Natural killer cell (primary cell): Measurements from ENCODE around the gene SLC23A2. TPM values are rescaled to one million over a fixed set of nuclear protein-coding genes. Genes with fewer than 3 reads are reported as not detected.
A peak's percentile ranks its signal among the peaks of the same experiment; 100 is the strongest.

ENCODE experiments used
- ATAC-seq, 3 donors: fragments of 150-1000 bp in 2 of 3; fragments of 200-7000 bp in 1 of 3; cut with Tn5 transposase; 1 replicate in 1 of 3; 2 replicates in 2 of 3; pipeline ENCODE4 v1.10.0; 2021; ENCODE audit warnings: mild to moderate bottlenecking in 2 of 3, moderate library complexity in 2 of 3
- DNase-seq, 2 donors: peaks; one replicate each; pipeline versions ENCODE4 v3.0.0 to v3.0.0-alpha.2; 2013 to 2021; ENCODE audit warnings: mixed read lengths in 1 of 2
- H3K27ac ChIP-seq: one replicate; pipeline ENCODE4 v1.5.1; 2013; ENCODE audit warnings: mild to moderate bottlenecking, low read length
- H3K27me3 ChIP-seq: one replicate; pipeline ENCODE4 v1.6.1; 2013; ENCODE audit warnings: low read length; ENCODE audit not compliant: control insufficient read depth, insufficient read depth
- H3K36me3 ChIP-seq: one replicate; pipeline ENCODE4 v1.6.1; 2013; ENCODE audit warnings: low read length; ENCODE audit not compliant: control insufficient read depth, insufficient read depth
- H3K4me1 ChIP-seq: one replicate; pipeline ENCODE4 v1.6.1; 2013; ENCODE audit warnings: low read length; ENCODE audit not compliant: control insufficient read depth, insufficient read depth
- H3K4me3 ChIP-seq: one replicate; pipeline ENCODE4 v1.5.1; 2013; ENCODE audit warnings: low read length
- H3K9me3 ChIP-seq: one replicate; pipeline ENCODE4 v1.6.1; 2013; ENCODE audit warnings: low read length; ENCODE audit not compliant: control insufficient read depth, insufficient read depth
- H3K27ac Mint-ChIP-seq, 2 donors: one replicate each; pipeline ENCODE4 v1.8.0; 2022; ENCODE audit warnings: mild to moderate bottlenecking in 2 of 2, mixed read lengths in 2 of 2, moderate library complexity in 1 of 2
- H3K27me3 Mint-ChIP-seq, 2 donors: one replicate each; pipeline ENCODE4 v1.8.0; 2022; ENCODE audit warnings: low read depth in 2 of 2, mixed read lengths in 2 of 2
- H3K36me3 Mint-ChIP-seq: one replicate; pipeline ENCODE4 v1.8.0; 2022; ENCODE audit warnings: mixed read lengths
- H3K4me1 Mint-ChIP-seq, 2 donors: one replicate each; pipeline ENCODE4 v1.8.0; 2022; ENCODE audit warnings: mixed read lengths in 2 of 2
- H3K4me3 Mint-ChIP-seq: one replicate; pipeline ENCODE4 v1.8.0; 2022; ENCODE audit warnings: mild to moderate bottlenecking, moderate library complexity, mixed read lengths
- H3K9me3 Mint-ChIP-seq, 2 donors: one replicate each; pipeline ENCODE4 v1.8.0; 2022; ENCODE audit warnings: mixed read lengths in 2 of 2
- CTCF ChIP-seq: fragments of 200-600 bp; IDR thresholded peaks from one replicate; pipeline ENCODE4 v1.8.0; 2022; ENCODE audit warnings: antibody characterized with exemption
- WGBS: methylation state at CpG from one replicate; pipeline ENCODE4 v1.1.7; 2013; ENCODE audit warnings: missing lambda C conversion rate; ENCODE audit not compliant: insufficient coverage; 5-methylcytosine and 5-hydroxymethylcytosine counted together
- intact Hi-C: fragments of 100-400 bp; cut with micrococcal nuclease; formaldehyde crosslinking; loops from one replicate; pipeline ENCODE4 v1.14.2; 2022
- total RNA-seq, 4 donors: library from RNA; stranded (reverse); fragments of 120-200 nt in 1 of 4; gene quantifications; one replicate each; pipeline versions ENCODE4 v1.2.3 to v1.2.4, GENCODE V29; 2013 to 2022

Gene SLC23A2
- total RNA-seq, 3 donors from 2014 or later (not counting 1 experiment from before 2014, with no cell fraction given), result 21.8 to 31.5 (median 26.0) TPM

DNA sequence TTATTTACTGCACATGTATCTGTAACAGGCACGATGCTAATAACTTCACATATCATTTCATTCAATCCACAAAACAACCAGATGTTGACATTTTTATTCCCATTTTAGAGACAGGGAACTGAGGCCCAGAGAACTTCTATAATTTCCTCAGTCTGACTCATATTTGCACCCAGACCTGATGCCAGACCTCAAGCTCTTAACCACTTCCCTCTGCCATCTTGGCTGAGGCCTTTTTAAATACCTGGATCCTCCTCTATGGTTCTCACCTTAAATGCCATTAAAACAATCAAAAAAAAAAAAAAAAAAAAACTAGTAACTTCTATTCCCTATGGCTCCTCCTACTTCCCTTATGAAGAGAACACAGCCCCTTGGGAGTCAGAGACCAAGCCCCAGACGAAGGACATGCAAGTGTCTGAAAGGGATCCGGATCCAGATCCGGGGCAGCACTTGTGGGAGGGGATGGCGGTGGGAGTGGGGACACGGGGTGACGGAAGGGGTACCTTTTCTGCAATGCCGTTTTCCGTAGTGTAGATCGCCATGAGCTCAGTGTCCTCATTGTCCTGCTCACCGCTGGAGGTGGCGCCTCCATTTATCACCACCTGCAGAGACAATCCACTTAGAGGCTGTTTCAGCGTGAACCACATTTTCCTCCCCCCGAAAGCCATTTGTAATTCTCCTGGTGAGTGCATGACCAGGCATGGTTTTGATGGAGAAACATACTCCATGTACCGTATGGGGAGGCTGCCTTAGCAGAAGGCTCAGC lies 88.7 kb downstream of the SLC23A2 start:
- H3K4me3 ChIP-seq, result no peak overlapping the region
- TF ChIP-seq CTCF, result no peak
- intact Hi-C loops, result no loop called here
- peak in 2 of 3 donors; percentile 42 to 57 for ATAC-seq
- Mint-ChIP-seq H3K9me3 (no peaks in the 10 kb centered on the region), H3K4me1 (peaks cover 17 to 23% of the 10 kb centered on the region in 2 donors), H3K27me3 (no peaks in the 10 kb centered on the region), H3K4me3 (no peak overlapping the region), H3K27ac (peak overlapping the region; percentile 21 to 72), H3K36me3 (no peaks in the 10 kb centered on the region)
- peaks cover 6% of the 10 kb centered on the region for H3K4me1 ChIP-seq
- H3K36me3 ChIP-seq, result peaks cover 5% of the 10 kb centered on the region
- H3K27me3 ChIP-seq, result no peaks in the 10 kb centered on the region
- no peaks in the 10 kb centered on the region for H3K9me3 ChIP-seq
- 97% methylated on average over 15 of the region's 15 CpGs for WGBS
- no peak for DNase-seq
- H3K27ac ChIP-seq, result no peak overlapping the region

- H3K4me1 Mint-ChIP-seq, result peaks cover 11 to 14% of the 10 kb centered on the region in 2 donors
- no peaks in the 10 kb centered on the region for H3K9me3 Mint-ChIP-seq
- TF ChIP-seq CTCF, result no peak
- intact Hi-C loops, result no loop called here
- ATAC-seq (no peak), DNase-seq (no peak)
- Histone ChIP-seq H3K9me3 (no peaks in the 10 kb centered on the region), H3K4me1 (peaks cover 6% of the 10 kb centered on the region), H3K36me3 (peaks cover 5% of the 10 kb centered on the region), H3K4me3 (no peak overlapping the region), H3K27me3 (no peaks in the 10 kb centered on the region), H3K27ac (no peak overlapping the region)
- H3K27ac Mint-ChIP-seq, result no peak overlapping the region
- H3K27me3 Mint-ChIP-seq, result no peaks in the 10 kb centered on the region
- H3K36me3 Mint-ChIP-seq, result no peaks in the 10 kb centered on the region
- H3K4me3 Mint-ChIP-seq, result no peak overlapping the region
- 99% methylated on average over 5 of the region's 5 CpGs for WGBS
Measured at GRCh38 chr20:4910951-4911350, 90.4 kb downstream of the SLC23A2 start.

DNA sequence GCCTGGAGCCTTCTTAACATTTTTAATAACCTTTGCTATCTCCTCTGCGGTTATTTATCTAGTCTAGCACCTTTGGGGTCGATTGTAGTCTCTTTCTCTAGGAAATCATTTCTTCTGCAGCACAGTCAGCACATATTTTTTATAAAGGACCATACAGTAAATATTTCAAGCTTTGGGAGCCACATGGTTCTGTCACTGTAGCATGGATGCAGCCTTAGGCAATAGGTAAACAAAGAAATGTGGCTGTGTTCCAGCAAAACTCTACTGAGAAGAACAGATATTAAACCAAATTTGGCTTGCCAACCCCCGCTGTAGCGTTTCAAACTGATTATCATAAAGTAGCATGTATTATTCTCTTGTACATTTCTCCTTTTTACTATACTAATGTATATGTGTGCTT lies 95.7 kb downstream of the SLC23A2 start:
- Histone ChIP-seq H3K36me3 (peaks cover 15% of the 10 kb centered on the region), H3K4me3 (no peak overlapping the region), H3K27ac (no peak overlapping the region), H3K9me3 (no peaks in the 10 kb centered on the region), H3K4me1 (no peaks in the 10 kb centered on the region), H3K27me3 (no peaks in the 10 kb centered on the region)
- no peak for DNase-seq
- TF ChIP-seq CTCF, result no peak
- Mint-ChIP-seq H3K27ac (no peak overlapping the region), H3K9me3 (no peaks in the 10 kb centered on the region), H3K4me1 (peaks cover 1 to 5% of the 10 kb centered on the region in 2 donors), H3K4me3 (no peak overlapping the region), H3K36me3 (no peaks in the 10 kb centered on the region), H3K27me3 (no peaks in the 10 kb centered on the region)
- intact Hi-C loops, result no loop called here
- ATAC-seq, result no peak
- 87% methylated on average over 2 of the region's 4 CpGs for WGBS

DNA sequence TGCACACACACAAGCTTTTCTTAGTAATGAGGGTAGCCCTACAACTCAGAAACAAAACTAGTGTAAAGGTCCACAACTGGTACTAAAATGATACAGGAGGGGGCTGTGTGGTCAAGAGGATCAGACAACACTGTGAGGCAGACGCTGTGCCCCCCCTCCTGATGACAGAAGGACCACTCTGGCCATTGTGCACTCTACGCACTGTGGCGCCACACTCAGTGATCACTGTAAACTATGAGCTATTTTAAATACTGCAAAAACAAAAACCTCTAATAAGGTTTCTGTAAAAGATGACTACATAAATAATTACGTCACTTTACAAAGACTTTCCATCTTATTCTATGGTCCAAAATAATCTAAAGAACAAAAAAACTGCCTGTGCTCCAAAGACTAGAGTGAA lies 96.1 kb downstream of the SLC23A2 start:
- Mint-ChIP-seq H3K4me1 (peaks cover 0 to 5% of the 10 kb centered on the region in 2 donors), H3K27ac (no peak overlapping the region), H3K36me3 (no peaks in the 10 kb centered on the region), H3K9me3 (no peaks in the 10 kb centered on the region), H3K4me3 (no peak overlapping the region), H3K27me3 (no peaks in the 10 kb centered on the region)
- DNase-seq, result no peak
- WGBS, result 97% methylated on average over 4 of the region's 4 CpGs
- H3K27ac ChIP-seq, result no peak overlapping the region
- H3K36me3 ChIP-seq, result peaks cover 15% of the 10 kb centered on the region
- no peak overlapping the region for H3K4me3 ChIP-seq
- TF ChIP-seq CTCF, result no peak
- no peaks in the 10 kb centered on the region for H3K4me1 ChIP-seq
- no peaks in the 10 kb centered on the region for H3K27me3 ChIP-seq
- intact Hi-C loops, result no loop called here
- no peak for ATAC-seq
- no peaks in the 10 kb centered on the region for H3K9me3 ChIP-seq
